Measurements from ENCODE around the gene TMEM39A.

The TMEM39A gene

GRCh38 chr3:119434703-119435102 lies 28.7 kb downstream of the TMEM39A start:
- no peaks in the 10 kb centered on the region for H3K4me1 ChIP-seq (ENCODE audit: insufficient read depth, low read length)
- peaks cover 87% of the 10 kb centered on the region for H3K36me3 ChIP-seq (ENCODE audit: insufficient read depth, low read length)
- no peak overlapping the region for H2AFZ ChIP-seq (ENCODE audit: low read depth, low read length)
- H3K27me3 ChIP-seq (ENCODE audit: insufficient read depth, low read length), result no peaks in the 10 kb centered on the region
- no peak overlapping the region for H3K4me3 ChIP-seq (ENCODE audit: low read length)
- H3K9me3 ChIP-seq (ENCODE audit: low read length), result peaks cover 10% of the 10 kb centered on the region

- no peaks in the 10 kb centered on the region for H3K27me3 ChIP-seq (ENCODE audit: insufficient read depth, low read length)
- no peak overlapping the region for H2AFZ ChIP-seq (ENCODE audit: low read depth, low read length)
- H3K9me3 ChIP-seq (ENCODE audit: low read length), result peaks cover 11% of the 10 kb centered on the region
- H3K4me1 ChIP-seq (ENCODE audit: insufficient read depth, low read length), result no peaks in the 10 kb centered on the region
- H3K36me3 ChIP-seq (ENCODE audit: insufficient read depth, low read length), result peaks cover 90% of the 10 kb centered on the region
- no peak overlapping the region for H3K4me3 ChIP-seq (ENCODE audit: low read length)
Observed at GRCh38 chr3:119433613-119434325, 29.6 kb downstream of the TMEM39A start.

- Histone ChIP-seq H2AFZ (ENCODE audit: low read depth, low read length) (no peak overlapping the region), H3K4me3 (ENCODE audit: low read length) (no peak overlapping the region), H3K36me3 (ENCODE audit: insufficient read depth, low read length) (peaks cover 42% of the 10 kb centered on the region), H3K27me3 (ENCODE audit: insufficient read depth, low read length) (no peaks in the 10 kb centered on the region), H3K9me3 (ENCODE audit: low read length) (peaks cover 15% of the 10 kb centered on the region), H3K4me1 (ENCODE audit: insufficient read depth, low read length) (no peaks in the 10 kb centered on the region)
Observed at GRCh38 chr3:119428538-119428937, 34.9 kb downstream of the TMEM39A start.

- no peak overlapping the region for H3K4me3 ChIP-seq (ENCODE audit: low read length)
- H3K4me1 ChIP-seq (ENCODE audit: insufficient read depth, low read length), result no peaks in the 10 kb centered on the region
- H2AFZ ChIP-seq (ENCODE audit: low read depth, low read length), result no peak overlapping the region
- peaks cover 36% of the 10 kb centered on the region for H3K36me3 ChIP-seq (ENCODE audit: insufficient read depth, low read length)
- peaks cover 15% of the 10 kb centered on the region for H3K9me3 ChIP-seq (ENCODE audit: low read length)
- H3K27me3 ChIP-seq (ENCODE audit: insufficient read depth, low read length), result no peaks in the 10 kb centered on the region
Observed at GRCh38 chr3:119427669-119428068, 35.7 kb downstream of the TMEM39A start.

GRCh38 chr3:119420196-119420595 lies 43.2 kb downstream of the TMEM39A start:
- no peaks in the 10 kb centered on the region for H3K4me1 ChIP-seq (ENCODE audit: insufficient read depth, low read length)
- H3K4me3 ChIP-seq (ENCODE audit: low read length), result no peak overlapping the region
- H3K9me3 ChIP-seq (ENCODE audit: low read length), result no peaks in the 10 kb centered on the region
- H3K36me3 ChIP-seq (ENCODE audit: insufficient read depth, low read length), result no peaks in the 10 kb centered on the region
- no peaks in the 10 kb centered on the region for H3K27me3 ChIP-seq (ENCODE audit: insufficient read depth, low read length)
- H2AFZ ChIP-seq (ENCODE audit: low read depth, low read length), result no peak overlapping the region

GRCh38 chr3:119418641-119419040 lies 44.8 kb downstream of the TMEM39A start:
- no peaks in the 10 kb centered on the region for H3K9me3 ChIP-seq (ENCODE audit: low read length)
- no peaks in the 10 kb centered on the region for H3K27me3 ChIP-seq (ENCODE audit: insufficient read depth, low read length)
- no peaks in the 10 kb centered on the region for H3K36me3 ChIP-seq (ENCODE audit: insufficient read depth, low read length)
- H3K4me1 ChIP-seq (ENCODE audit: insufficient read depth, low read length), result no peaks in the 10 kb centered on the region
- H3K4me3 ChIP-seq (ENCODE audit: low read length), result no peak overlapping the region
- H2AFZ ChIP-seq (ENCODE audit: low read depth, low read length), result no peak overlapping the region

GRCh38 chr3:119417771-119418512 lies 45.5 kb downstream of the TMEM39A start:
- H2AFZ ChIP-seq (ENCODE audit: low read depth, low read length), result no peak overlapping the region
- no peak overlapping the region for H3K4me3 ChIP-seq (ENCODE audit: low read length)
- no peaks in the 10 kb centered on the region for H3K4me1 ChIP-seq (ENCODE audit: insufficient read depth, low read length)
- no peaks in the 10 kb centered on the region for H3K36me3 ChIP-seq (ENCODE audit: insufficient read depth, low read length)
- H3K27me3 ChIP-seq (ENCODE audit: insufficient read depth, low read length), result no peaks in the 10 kb centered on the region
- no peaks in the 10 kb centered on the region for H3K9me3 ChIP-seq (ENCODE audit: low read length)

- H3K27me3 ChIP-seq (ENCODE audit: insufficient read depth, low read length), result no peaks in the 10 kb centered on the region
- H3K9me3 ChIP-seq (ENCODE audit: low read length), result no peaks in the 10 kb centered on the region
- H3K4me3 ChIP-seq (ENCODE audit: low read length), result no peak overlapping the region
- H3K36me3 ChIP-seq (ENCODE audit: insufficient read depth, low read length), result no peaks in the 10 kb centered on the region
- H2AFZ ChIP-seq (ENCODE audit: low read depth, low read length), result no peak overlapping the region
- H3K4me1 ChIP-seq (ENCODE audit: insufficient read depth, low read length), result no peaks in the 10 kb centered on the region
Observed at GRCh38 chr3:119416873-119417272, 46.5 kb downstream of the TMEM39A start.

- no peaks in the 10 kb centered on the region for H3K9me3 ChIP-seq (ENCODE audit: low read length)
- H3K36me3 ChIP-seq (ENCODE audit: insufficient read depth, low read length), result no peaks in the 10 kb centered on the region
- no peak overlapping the region for H3K4me3 ChIP-seq (ENCODE audit: low read length)
- H2AFZ ChIP-seq (ENCODE audit: low read depth, low read length), result no peak overlapping the region
- H3K27me3 ChIP-seq (ENCODE audit: insufficient read depth, low read length), result no peaks in the 10 kb centered on the region
- no peaks in the 10 kb centered on the region for H3K4me1 ChIP-seq (ENCODE audit: insufficient read depth, low read length)
Observed at GRCh38 chr3:119413603-119414280, 49.7 kb downstream of the TMEM39A start.

GRCh38 chr3:119409844-119410243 lies 53.6 kb downstream of the TMEM39A start:
- H3K36me3 ChIP-seq (ENCODE audit: insufficient read depth, low read length), result no peaks in the 10 kb centered on the region
- H2AFZ ChIP-seq (ENCODE audit: low read depth, low read length), result no peak overlapping the region
- H3K4me1 ChIP-seq (ENCODE audit: insufficient read depth, low read length), result no peaks in the 10 kb centered on the region
- H3K9me3 ChIP-seq (ENCODE audit: low read length), result no peaks in the 10 kb centered on the region
- no peak overlapping the region for H3K4me3 ChIP-seq (ENCODE audit: low read length)
- H3K27me3 ChIP-seq (ENCODE audit: insufficient read depth, low read length), result no peaks in the 10 kb centered on the region

GRCh38 chr3:119408243-119408950 lies 55.0 kb downstream of the TMEM39A start:
- Histone ChIP-seq H3K9me3 (ENCODE audit: low read length) (no peaks in the 10 kb centered on the region), H3K36me3 (ENCODE audit: insufficient read depth, low read length) (no peaks in the 10 kb centered on the region), H3K4me1 (ENCODE audit: insufficient read depth, low read length) (no peaks in the 10 kb centered on the region), H3K4me3 (ENCODE audit: low read length) (no peak overlapping the region), H2AFZ (ENCODE audit: low read depth, low read length) (no peak overlapping the region), H3K27me3 (ENCODE audit: insufficient read depth, low read length) (no peaks in the 10 kb centered on the region)

GRCh38 chr3:119405315-119405714 lies 58.1 kb downstream of the TMEM39A start:
- Histone ChIP-seq H3K27me3 (ENCODE audit: insufficient read depth, low read length) (no peaks in the 10 kb centered on the region), H3K36me3 (ENCODE audit: insufficient read depth, low read length) (no peaks in the 10 kb centered on the region), H3K9me3 (ENCODE audit: low read length) (no peaks in the 10 kb centered on the region), H2AFZ (ENCODE audit: low read depth, low read length) (no peak overlapping the region), H3K4me1 (ENCODE audit: insufficient read depth, low read length) (peaks cover 11% of the 10 kb centered on the region), H3K4me3 (ENCODE audit: low read length) (no peak overlapping the region)

- H2AFZ ChIP-seq (ENCODE audit: low read depth, low read length), result no peak overlapping the region
- H3K4me1 ChIP-seq (ENCODE audit: insufficient read depth, low read length), result peaks cover 11% of the 10 kb centered on the region
- no peaks in the 10 kb centered on the region for H3K36me3 ChIP-seq (ENCODE audit: insufficient read depth, low read length)
- no peaks in the 10 kb centered on the region for H3K27me3 ChIP-seq (ENCODE audit: insufficient read depth, low read length)
- H3K4me3 ChIP-seq (ENCODE audit: low read length), result no peak overlapping the region
- H3K9me3 ChIP-seq (ENCODE audit: low read length), result no peaks in the 10 kb centered on the region
Observed at GRCh38 chr3:119403201-119403600, 60.2 kb downstream of the TMEM39A start.
